HCT116 (cell line): ENCODE results near the gene METTL24. TPM values are rescaled to one million over a fixed set of nuclear protein-coding genes. Genes with fewer than 3 reads are reported as not detected.

ENCODE experiments used
- ATAC-seq: fragments of 200-7000 bp; cut with Tn5 transposase; 2 replicates; pipeline ENCODE4 v1.9.1; 2020; ENCODE audit warnings: mild to moderate bottlenecking, moderate library complexity
- BruUV-seq: library from RNA; stranded (reverse); fragments of 400-500 nt; replicated peaks from 2 replicates; lab custom pipeline; 2021; lab: Mats Ljungman, UMichigan
- CTCF ChIA-PET: fragments of 300-600 bp; sonication (Branson Sonifier 250); formaldehyde crosslinking; loops from one replicate; lab custom pipeline; 2021; ENCODE audit warnings: antibody characterized with exemption; lab: Charles Lee
- POLR2A ChIA-PET: fragments of 300-600, 350-600 bp; sonication (Branson Sonifier 250); formaldehyde crosslinking; loops from one replicate; lab custom pipeline; 2021; ENCODE audit warnings: antibody characterized with exemption; lab: Charles Lee
- RAD21 ChIA-PET, 2 experiments: fragments of 300-600 bp; sonication (Branson Sonifier 250); formaldehyde crosslinking; loops; one replicate each; lab custom pipeline; 2023; ENCODE audit warnings: low total read pairs in 2 of 2; ENCODE audit not compliant: uncharacterized antibody in 2 of 2, unreplicated experiment in 2 of 2, low non-redundant PET in 1 of 2; lab: Charles Lee
- DNase-seq: peaks from one replicate; pipeline ENCODE4 v3.0.0-alpha.2; 2010; ENCODE audit warnings: low read depth, low spot score
- H2AFZ ChIP-seq: fragments of 200-600 bp; shearing (Covaris generic), sonication (generic); 2 replicates; pipeline ENCODE4 v1.6.1; 2017; ENCODE audit warnings: low read depth, mixed run types, mixed read lengths, antibody characterized with exemption, low read length; ENCODE audit not compliant: poor library complexity, severe bottlenecking
- H3K27ac ChIP-seq: 2 replicates; pipeline ENCODE4 v1.5.1; 2012; ENCODE audit warnings: low read depth, low read length
- H3K27me3 ChIP-seq: fragments of 200-600 bp; sonication (generic); 2 replicates; pipeline ENCODE4 v1.6.1; 2016; ENCODE audit warnings: mixed run types, low read length, mixed read lengths; ENCODE audit not compliant: insufficient read depth
- H3K36me3 ChIP-seq, 2 experiments: fragments of 200-500 bp in 1 of 2; fragments of 200-600 bp in 1 of 2; sonication (Bioruptor generic) in 1 of 2; sonication (generic) in 1 of 2; 2 replicates each; pipeline versions ENCODE4 v1.5.1 to v1.6.1; 2014 to 2016; ENCODE audit warnings: low read length in 2 of 2, inconsistent platforms in 1 of 2, mixed read lengths in 1 of 2, mixed run types in 1 of 2; ENCODE audit not compliant: insufficient read depth in 2 of 2, control insufficient read depth in 1 of 2
- H3K4me1 ChIP-seq, 2 experiments: fragments of 200-600 bp in 1 of 2; sonication (generic) in 1 of 2; 2 replicates each; pipeline versions ENCODE4 v1.5.1 to v1.6.1; 2012 to 2017; ENCODE audit warnings: low read length in 2 of 2, inconsistent platforms in 1 of 2, mild to moderate bottlenecking in 1 of 2, mixed read lengths in 1 of 2, mixed run types in 1 of 2, moderate library complexity in 1 of 2; ENCODE audit not compliant: insufficient read depth in 2 of 2, control insufficient read depth in 1 of 2
- H3K4me2 ChIP-seq: fragments of 200-600 bp; sonication (generic); 2 replicates; pipeline ENCODE4 v1.6.1; 2017; ENCODE audit warnings: mixed run types, low read length, mixed read lengths
- H3K4me3 ChIP-seq, 2 experiments: fragments of 200-600 bp in 1 of 2; sonication (generic) in 1 of 2; replicated peaks in 1 of 2; 2 replicates each; pipeline ENCODE4 v1.5.1; 2011 to 2016; ENCODE audit warnings: low read length in 2 of 2, control low read depth in 1 of 2, low read depth in 1 of 2, mild to moderate bottlenecking in 1 of 2, mixed read lengths in 1 of 2, mixed run types in 1 of 2
- H3K79me2 ChIP-seq: fragments of 200-600 bp; sonication (generic); 2 replicates; pipeline ENCODE4 v1.6.1; 2017; ENCODE audit warnings: mild to moderate bottlenecking, mixed run types, low read length, moderate library complexity, mixed read lengths; ENCODE audit not compliant: insufficient read depth
- H3K9ac ChIP-seq: fragments of 200-600 bp; sonication (generic); 2 replicates; pipeline ENCODE4 v1.6.1; 2016; ENCODE audit warnings: low read length, mixed read lengths
- H3K9me2 ChIP-seq: fragments of 200-600 bp; sonication (generic), shearing (Covaris generic); 2 replicates; pipeline ENCODE4 v1.6.1; 2017; ENCODE audit warnings: mixed run types, mild to moderate bottlenecking, moderate library complexity; ENCODE audit not compliant: insufficient read depth
- H3K9me3 ChIP-seq, 2 experiments: fragments of 200-500 bp in 1 of 2; fragments of 200-600 bp in 1 of 2; sonication (Bioruptor generic) in 1 of 2; sonication (generic) in 1 of 2; 2 replicates each; pipeline ENCODE4 v1.6.1; 2014 to 2017; ENCODE audit warnings: low read length in 2 of 2, mixed read lengths in 2 of 2, inconsistent platforms in 1 of 2, low read depth in 1 of 2, mild to moderate bottlenecking in 1 of 2, mixed run types in 1 of 2, moderate library complexity in 1 of 2; ENCODE audit not compliant: control insufficient read depth in 1 of 2, insufficient read depth in 1 of 2
- H4K20me1 ChIP-seq: fragments of 200-600 bp; sonication (generic), shearing (Covaris generic); 2 replicates; pipeline ENCODE4 v1.6.1; 2017; ENCODE audit warnings: mixed run types, mild to moderate bottlenecking, moderate library complexity; ENCODE audit not compliant: insufficient read depth
- EGR1 ChIP-seq: IDR thresholded peaks from 2 replicates; pipeline ENCODE4 v1.6.1; 2012; ENCODE audit warnings: low read depth
- ELF1 ChIP-seq: IDR thresholded peaks from 2 replicates; pipeline ENCODE4 v1.6.1; 2012; ENCODE audit warnings: low read depth, borderline replicate concordance
- EZH2phosphoT487 ChIP-seq: fragments of 200-600 bp; IDR thresholded peaks from 2 replicates; pipeline ENCODE4 v1.6.1; 2018; ENCODE audit warnings: antibody characterized with exemption, borderline replicate concordance
- JUND ChIP-seq: IDR thresholded peaks from 2 replicates; pipeline ENCODE4 v1.6.1; 2012
- POLR2A ChIP-seq: IDR thresholded peaks from 2 replicates; pipeline ENCODE4 v1.7.0; 2011; ENCODE audit warnings: borderline replicate concordance; ENCODE audit not compliant: insufficient read depth, insufficient read length; ENCODE audit errors: extremely low read depth
- POLR2AphosphoS5 ChIP-seq: IDR thresholded peaks from 2 replicates; pipeline ENCODE4 v1.6.1; 2011; ENCODE audit warnings: mild to moderate bottlenecking, low read depth, low read length, moderate library complexity
- RAD21 ChIP-seq: IDR thresholded peaks from 2 replicates; pipeline ENCODE4 v1.6.1; 2012; ENCODE audit warnings: low read depth, mild to moderate bottlenecking
- SIN3A ChIP-seq: IDR thresholded peaks from 2 replicates; pipeline ENCODE4 v1.6.1; 2012; ENCODE audit warnings: low read depth
- SP1 ChIP-seq: IDR thresholded peaks from 2 replicates; pipeline ENCODE4 v1.6.1; 2012; ENCODE audit warnings: low read depth
- ZNF274 ChIP-seq: fragments of 200-500 bp; sonication (Bioruptor generic); IDR thresholded peaks from 2 replicates; pipeline ENCODE4 v1.6.1; 2014; ENCODE audit warnings: mild to moderate bottlenecking, low read depth, low read length, inconsistent platforms
- intact Hi-C: fragments of 100-400 bp; cut with micrococcal nuclease; formaldehyde crosslinking; loops from 2 replicates; pipeline ENCODE4 v1.10.0; 2022
- total RNA-seq: library from RNA; stranded (reverse); gene quantifications from one replicate; pipeline ENCODE4 v1.2.1, GENCODE V29; 2021; ENCODE audit not compliant: unreplicated experiment
- TF ChIP-seq, protein P1 (sequence below): IDR thresholded peaks from 2 replicates; pipeline ENCODE4 v1.6.1; 2012
- TF ChIP-seq, protein P2 (sequence below): IDR thresholded peaks from 2 replicates; pipeline ENCODE4 v1.6.1; 2011; ENCODE audit warnings: mild to moderate bottlenecking, low read length, moderate library complexity; ENCODE audit not compliant: insufficient replicate concordance; ENCODE audit errors: extremely low read depth
- TF ChIP-seq, protein P3 (sequence below), 3 experiments: fragments of 200-600 bp in 1 of 3; sonication (generic) in 1 of 3; IDR thresholded peaks in 2 of 3; conservative IDR thresholded peaks in 1 of 3; 2 replicates each; pipeline ENCODE4 v1.5.1; 2012 to 2017; ENCODE audit warnings: low read depth in 2 of 3, low read length in 2 of 3, antibody characterized with exemption in 1 of 3, borderline replicate concordance in 1 of 3, control low read depth in 1 of 3, mild to moderate bottlenecking in 1 of 3, mixed read lengths in 1 of 3, mixed run types in 1 of 3, moderate library complexity in 1 of 3; ENCODE audit not compliant: insufficient read depth in 1 of 3

METTL24 gene
- total RNA-seq, 1 experiment from 2014 or later, result not detected

GRCh38 chr6:110363748-110364147, 5.6 kb upstream of the METTL24 start:
- Histone ChIP-seq H4K20me1 (no peaks in the 10 kb centered on the region), H3K9me3 (no peaks in the 10 kb centered on the region), H3K79me2 (no peaks in the 10 kb centered on the region), H3K27me3 (peaks cover 39% of the 10 kb centered on the region), H3K36me3 (no peaks in the 10 kb centered on the region), H3K9me2 (no peaks in the 10 kb centered on the region), H3K4me3 (no peak overlapping the region), H3K9ac (no peak overlapping the region), H2AFZ (no peak overlapping the region), H3K4me2 (no peak overlapping the region), H3K27ac (no peak overlapping the region), H3K4me1 (no peaks in the 10 kb centered on the region)
- TF ChIP-seq EZH2phosphoT487 (no peak), ZNF274 (no peak), RAD21 (no peak), ELF1 (no peak), SIN3A (no peak), POLR2A (no peak), SP1 (no peak)
- TF ChIP-seq, protein P1, sequence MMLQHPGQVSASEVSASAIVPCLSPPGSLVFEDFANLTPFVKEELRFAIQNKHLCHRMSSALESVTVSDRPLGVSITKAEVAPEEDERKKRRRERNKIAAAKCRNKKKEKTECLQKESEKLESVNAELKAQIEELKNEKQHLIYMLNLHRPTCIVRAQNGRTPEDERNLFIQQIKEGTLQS, result no peak
- TF ChIP-seq, protein P2, sequence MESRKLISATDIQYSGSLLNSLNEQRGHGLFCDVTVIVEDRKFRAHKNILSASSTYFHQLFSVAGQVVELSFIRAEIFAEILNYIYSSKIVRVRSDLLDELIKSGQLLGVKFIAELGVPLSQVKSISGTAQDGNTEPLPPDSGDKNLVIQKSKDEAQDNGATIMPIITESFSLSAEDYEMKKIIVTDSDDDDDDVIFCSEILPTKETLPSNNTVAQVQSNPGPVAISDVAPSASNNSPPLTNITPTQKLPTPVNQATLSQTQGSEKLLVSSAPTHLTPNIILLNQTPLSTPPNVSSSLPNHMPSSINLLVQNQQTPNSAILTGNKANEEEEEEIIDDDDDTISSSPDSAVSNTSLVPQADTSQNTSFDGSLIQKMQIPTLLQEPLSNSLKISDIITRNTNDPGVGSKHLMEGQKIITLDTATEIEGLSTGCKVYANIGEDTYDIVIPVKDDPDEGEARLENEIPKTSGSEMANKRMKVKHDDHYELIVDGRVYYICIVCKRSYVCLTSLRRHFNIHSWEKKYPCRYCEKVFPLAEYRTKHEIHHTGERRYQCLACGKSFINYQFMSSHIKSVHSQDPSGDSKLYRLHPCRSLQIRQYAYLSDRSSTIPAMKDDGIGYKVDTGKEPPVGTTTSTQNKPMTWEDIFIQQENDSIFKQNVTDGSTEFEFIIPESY, result no peak
- intact Hi-C loops, result no loop called here
- ChIA-PET POLR2A (no interaction called here), RAD21 (no interaction called here), CTCF (no interaction called here)
- no peak for DNase-seq
- no TSS peak for BruUV-seq
- ATAC-seq, result no peak

GRCh38 chr6:110360676-110361075, 2.5 kb upstream of the METTL24 start:
- no peak overlapping the region for H3K9ac ChIP-seq
- peaks cover 8% of the 10 kb centered on the region for H3K27me3 ChIP-seq
- DNase-seq (no peak), ATAC-seq (no peak)
- H2AFZ ChIP-seq, result no peak overlapping the region
- ChIA-PET POLR2A (no interaction called here), CTCF (no interaction called here)
- no peaks in the 10 kb centered on the region for H3K79me2 ChIP-seq
- H4K20me1 ChIP-seq, result no peaks in the 10 kb centered on the region
- no peak overlapping the region for H3K4me3 ChIP-seq
- intact Hi-C loops, result no loop called here
- no peak overlapping the region for H3K27ac ChIP-seq
- TF ChIP-seq POLR2AphosphoS5, result no peak
- TF ChIP-seq, protein P3, sequence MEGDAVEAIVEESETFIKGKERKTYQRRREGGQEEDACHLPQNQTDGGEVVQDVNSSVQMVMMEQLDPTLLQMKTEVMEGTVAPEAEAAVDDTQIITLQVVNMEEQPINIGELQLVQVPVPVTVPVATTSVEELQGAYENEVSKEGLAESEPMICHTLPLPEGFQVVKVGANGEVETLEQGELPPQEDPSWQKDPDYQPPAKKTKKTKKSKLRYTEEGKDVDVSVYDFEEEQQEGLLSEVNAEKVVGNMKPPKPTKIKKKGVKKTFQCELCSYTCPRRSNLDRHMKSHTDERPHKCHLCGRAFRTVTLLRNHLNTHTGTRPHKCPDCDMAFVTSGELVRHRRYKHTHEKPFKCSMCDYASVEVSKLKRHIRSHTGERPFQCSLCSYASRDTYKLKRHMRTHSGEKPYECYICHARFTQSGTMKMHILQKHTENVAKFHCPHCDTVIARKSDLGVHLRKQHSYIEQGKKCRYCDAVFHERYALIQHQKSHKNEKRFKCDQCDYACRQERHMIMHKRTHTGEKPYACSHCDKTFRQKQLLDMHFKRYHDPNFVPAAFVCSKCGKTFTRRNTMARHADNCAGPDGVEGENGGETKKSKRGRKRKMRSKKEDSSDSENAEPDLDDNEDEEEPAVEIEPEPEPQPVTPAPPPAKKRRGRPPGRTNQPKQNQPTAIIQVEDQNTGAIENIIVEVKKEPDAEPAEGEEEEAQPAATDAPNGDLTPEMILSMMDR (IDR thresholded peaks at IDR 0.05 in 2 of 3, conservative IDR thresholded peaks at IDR 0.05 in 1 of 3; ENCODE audit: borderline replicate concordance in 1 of 3, insufficient read depth in 1 of 3, low read depth in 2 of 3, low read length in 2 of 3), result no peak
- no peak for TF ChIP-seq EGR1
- TF ChIP-seq JUND, result no peak
- TF ChIP-seq ZNF274, result no peak
- TF ChIP-seq, all 23 proteins: peak for 0
- RAD21 ChIA-PET, result no interaction called here
- no TSS peak for BruUV-seq
- H3K36me3 ChIP-seq, result no peaks in the 10 kb centered on the region
- H3K9me2 ChIP-seq, result no peaks in the 10 kb centered on the region
- H3K9me3 ChIP-seq, result no peaks in the 10 kb centered on the region
- H3K4me2 ChIP-seq, result no peak overlapping the region
- no peaks in the 10 kb centered on the region for H3K4me1 ChIP-seq
